ENCODE results near the gene ALG1. TPM values are rescaled to one million over a fixed set of nuclear protein-coding genes. Genes with fewer than 3 reads are reported as not detected.

ALG1 gene
- polyA plus RNA-seq, 1 experiment, result 35.4 TPM

- CTCF ChIA-PET, result no interaction called here
- Histone ChIP-seq H3K9me3 (ENCODE audit: control insufficient read depth, insufficient read depth, low read length) (no peaks in the 10 kb centered on the region), H3K4me3 (ENCODE audit: low read depth, low read length) (no peak overlapping the region), H3K27me3 (ENCODE audit: control insufficient read depth, insufficient read depth, low read length) (peaks cover 11% of the 10 kb centered on the region), H3K27ac (ENCODE audit: low read depth, low read length) (no peak overlapping the region)
- TF ChIP-seq CTCF (IDR thresholded peaks at IDR 0.05; ENCODE audit: low read depth, low read length), result no peak
- POLR2A ChIA-PET, result no interaction called here
- no peak for DNase-seq (ENCODE audit: low read depth, low spot score)
Observed at GRCh38 chr16:5069048-5069447, 2.6 kb upstream of the ALG1 start.

GRCh38 chr16:5069854-5070253 lies 1.8 kb upstream of the ALG1 start:
- DNase-seq (ENCODE audit: low read depth, low spot score), result no peak
- no peaks in the 10 kb centered on the region for H3K9me3 ChIP-seq (ENCODE audit: control insufficient read depth, insufficient read depth, low read length)
- H3K4me3 ChIP-seq (ENCODE audit: low read depth, low read length), result no peak overlapping the region
- CTCF ChIA-PET, result interaction anchor here (1.3 kb wide), 1 partner anchor 15 kb away, joined by 3 read pairs; no protein-coding TSS in a partner anchor
- H3K27ac ChIP-seq (ENCODE audit: low read depth, low read length), result no peak overlapping the region
- TF ChIP-seq CTCF (IDR thresholded peaks at IDR 0.05; ENCODE audit: low read depth, low read length), result no peak
- H3K27me3 ChIP-seq (ENCODE audit: control insufficient read depth, insufficient read depth, low read length), result peaks cover 9% of the 10 kb centered on the region
- POLR2A ChIA-PET, result no interaction called here

- peaks cover 7% of the 10 kb centered on the region for H3K27me3 ChIP-seq (ENCODE audit: control insufficient read depth, insufficient read depth, low read length)
- POLR2A ChIA-PET, result no interaction called here
- CTCF ChIA-PET, result interaction anchor here (0.7 to 1.3 kb wide), 2 partner anchors 14 to 103 kb away, joined by 3 read pairs; no protein-coding TSS in a partner anchor
- no peak for DNase-seq (ENCODE audit: low read depth, low spot score)
- no peak overlapping the region for H3K4me3 ChIP-seq (ENCODE audit: low read depth, low read length)
- TF ChIP-seq CTCF (IDR thresholded peaks at IDR 0.05; ENCODE audit: low read depth, low read length), result no peak
- H3K27ac ChIP-seq (ENCODE audit: low read depth, low read length), result no peak overlapping the region
- no peaks in the 10 kb centered on the region for H3K9me3 ChIP-seq (ENCODE audit: control insufficient read depth, insufficient read depth, low read length)
Observed at GRCh38 chr16:5070431-5071186, 1.0 kb upstream of the ALG1 start.

GRCh38 chr16:5071341-5071680 lies 332 bp upstream of the ALG1 start:
- Histone ChIP-seq H3K9me3 (ENCODE audit: control insufficient read depth, insufficient read depth, low read length) (no peaks in the 10 kb centered on the region), H3K27ac (ENCODE audit: low read depth, low read length) (peak overlapping the region; percentile 88), H3K4me3 (ENCODE audit: low read depth, low read length) (peak overlapping the region; percentile 88), H3K27me3 (ENCODE audit: control insufficient read depth, insufficient read depth, low read length) (peaks cover 1% of the 10 kb centered on the region)
- DNase-seq (ENCODE audit: low read depth, low spot score), result no peak
- ChIA-PET CTCF (interaction anchor here (0.5 kb wide), 1 partner anchor 346 kb away, joined by 3 read pairs; no protein-coding TSS in a partner anchor), POLR2A (interaction anchor here (1.0 to 1.7 kb wide), 2 partner anchors 13 to 37 kb away, joined by 3 to 5 read pairs; partner anchors contain the start of gene NAGPA)
- no peak for TF ChIP-seq CTCF (IDR thresholded peaks at IDR 0.05; ENCODE audit: low read depth, low read length)
